MM.1S (cell line): ENCODE data around the gene CCER1.

Experiments used
- DNase-seq: peaks from one replicate; pipeline ENCODE4 v3.0.0-alpha.2; 2015
- H2AFZ ChIP-seq: fragments of 300-600 bp; sonication (generic); 2 replicates; pipeline ENCODE4 v1.6.0; 2016; ENCODE audit warnings: antibody characterized with exemption, low read length
- H3F3A ChIP-seq: fragments of 300-600 bp; sonication (generic); 2 replicates; pipeline ENCODE4 v1.6.1; 2016; ENCODE audit warnings: mild to moderate bottlenecking, antibody characterized with exemption, low read length, moderate library complexity, mixed read lengths; ENCODE audit not compliant: insufficient read depth
- H3K27ac ChIP-seq: fragments of 300-600 bp; sonication (generic); 2 replicates; pipeline ENCODE4 v1.5.1; 2016; ENCODE audit warnings: mild to moderate bottlenecking, low read length
- H3K27me3 ChIP-seq: fragments of 300-600 bp; sonication (generic); replicated peaks from 2 replicates; pipeline ENCODE4 v1.6.0; 2016; ENCODE audit warnings: low read length; ENCODE audit not compliant: insufficient read depth
- H3K36me3 ChIP-seq: fragments of 300-600 bp; sonication (generic); replicated peaks from 2 replicates; pipeline ENCODE4 v1.6.1; 2016; ENCODE audit warnings: mild to moderate bottlenecking, low read length, mixed read lengths; ENCODE audit not compliant: insufficient read depth
- H3K4me1 ChIP-seq: fragments of 300-600 bp; sonication (generic); 2 replicates; pipeline ENCODE4 v1.6.1; 2016; ENCODE audit warnings: low read length, mixed read lengths
- H3K4me2 ChIP-seq: fragments of 300-600 bp; sonication (generic); 2 replicates; pipeline ENCODE4 v1.6.0; 2016; ENCODE audit warnings: low read depth, low read length
- H3K4me3 ChIP-seq: fragments of 300-600 bp; sonication (generic); 2 replicates; pipeline ENCODE4 v1.5.1; 2016; ENCODE audit warnings: low read length, mixed read lengths
- H3K79me2 ChIP-seq: fragments of 300-600 bp; sonication (generic); 2 replicates; pipeline ENCODE4 v1.6.1; 2016; ENCODE audit warnings: mixed run types, low read length, mixed read lengths
- H3K9ac ChIP-seq: fragments of 300-600 bp; sonication (generic); 2 replicates; pipeline ENCODE4 v1.6.1; 2016; ENCODE audit warnings: low read length, mixed read lengths
- H3K9me2 ChIP-seq: fragments of 300-600 bp; sonication (generic); replicated peaks from 2 replicates; pipeline ENCODE4 v1.6.1; 2016; ENCODE audit warnings: mild to moderate bottlenecking, low read length, mixed read lengths; ENCODE audit not compliant: insufficient read depth
- H3K9me3 ChIP-seq: fragments of 300-600 bp; sonication (generic); replicated peaks from 2 replicates; pipeline ENCODE4 v1.6.1; 2016; ENCODE audit warnings: mild to moderate bottlenecking, low read length, mixed read lengths; ENCODE audit not compliant: insufficient read depth
- H4K20me1 ChIP-seq: fragments of 300-600 bp; sonication (generic); 2 replicates; pipeline ENCODE4 v1.6.1; 2016; ENCODE audit warnings: mild to moderate bottlenecking, low read length, moderate library complexity, mixed read lengths; ENCODE audit not compliant: insufficient read depth
- EZH2 ChIP-seq: fragments of 300-600 bp; sonication (generic); optimal IDR thresholded peaks from 2 replicates; pipeline ENCODE3; 2017; ENCODE audit warnings: low read depth, mild to moderate bottlenecking, antibody characterized with exemption, low read length, mixed read lengths
- EZH2phosphoT487 ChIP-seq: fragments of 300-600 bp; sonication (generic); IDR thresholded peaks from 2 replicates; pipeline ENCODE4 v1.6.1; 2018; ENCODE audit warnings: antibody characterized with exemption, low read length
- TF ChIP-seq, protein P1 (sequence below): fragments of 300-600 bp; sonication (generic); IDR thresholded peaks from 2 replicates; pipeline ENCODE4 v1.5.1; 2016; ENCODE audit warnings: antibody characterized with exemption, low read length, mixed read lengths

CCER1 gene

GRCh38 chr12:90999966-91000365 is 45.0 kb upstream of the CCER1 start:
- TF ChIP-seq EZH2 (no peak), EZH2phosphoT487 (no peak)
- TF ChIP-seq, protein P1, sequence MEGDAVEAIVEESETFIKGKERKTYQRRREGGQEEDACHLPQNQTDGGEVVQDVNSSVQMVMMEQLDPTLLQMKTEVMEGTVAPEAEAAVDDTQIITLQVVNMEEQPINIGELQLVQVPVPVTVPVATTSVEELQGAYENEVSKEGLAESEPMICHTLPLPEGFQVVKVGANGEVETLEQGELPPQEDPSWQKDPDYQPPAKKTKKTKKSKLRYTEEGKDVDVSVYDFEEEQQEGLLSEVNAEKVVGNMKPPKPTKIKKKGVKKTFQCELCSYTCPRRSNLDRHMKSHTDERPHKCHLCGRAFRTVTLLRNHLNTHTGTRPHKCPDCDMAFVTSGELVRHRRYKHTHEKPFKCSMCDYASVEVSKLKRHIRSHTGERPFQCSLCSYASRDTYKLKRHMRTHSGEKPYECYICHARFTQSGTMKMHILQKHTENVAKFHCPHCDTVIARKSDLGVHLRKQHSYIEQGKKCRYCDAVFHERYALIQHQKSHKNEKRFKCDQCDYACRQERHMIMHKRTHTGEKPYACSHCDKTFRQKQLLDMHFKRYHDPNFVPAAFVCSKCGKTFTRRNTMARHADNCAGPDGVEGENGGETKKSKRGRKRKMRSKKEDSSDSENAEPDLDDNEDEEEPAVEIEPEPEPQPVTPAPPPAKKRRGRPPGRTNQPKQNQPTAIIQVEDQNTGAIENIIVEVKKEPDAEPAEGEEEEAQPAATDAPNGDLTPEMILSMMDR: no peak
- H3K4me3 ChIP-seq: no peak overlapping the region
- H4K20me1 ChIP-seq: no peaks in the 10 kb centered on the region
- no peak overlapping the region for H3K4me2 ChIP-seq
- H3K9ac ChIP-seq: no peak overlapping the region
- H3K4me1 ChIP-seq: no peaks in the 10 kb centered on the region
- H3K27ac ChIP-seq: no peak overlapping the region
- peaks cover 28% of the 10 kb centered on the region for H3K27me3 ChIP-seq
- no peaks in the 10 kb centered on the region for H3K36me3 ChIP-seq
- H3K9me2 ChIP-seq: no peaks in the 10 kb centered on the region
- H3K79me2 ChIP-seq: no peaks in the 10 kb centered on the region
- no peak overlapping the region for H2AFZ ChIP-seq
- H3K9me3 ChIP-seq: no peaks in the 10 kb centered on the region
- H3F3A ChIP-seq: no peaks in the 10 kb centered on the region
- DNase-seq: no peak

GRCh38 chr12:90999527-90999926 is 44.6 kb upstream of the CCER1 start:
- no peaks in the 10 kb centered on the region for H3K9me2 ChIP-seq
- no peak for TF ChIP-seq EZH2phosphoT487
- TF ChIP-seq, protein P1: no peak
- no peak for TF ChIP-seq EZH2
- no peak overlapping the region for H3K4me3 ChIP-seq
- H3K79me2 ChIP-seq: no peaks in the 10 kb centered on the region
- H2AFZ ChIP-seq: no peak overlapping the region
- no peaks in the 10 kb centered on the region for H3K9me3 ChIP-seq
- no peak overlapping the region for H3K4me2 ChIP-seq
- no peak for DNase-seq
- H3F3A ChIP-seq: no peaks in the 10 kb centered on the region
- H3K4me1 ChIP-seq: no peaks in the 10 kb centered on the region
- peaks cover 24% of the 10 kb centered on the region for H3K27me3 ChIP-seq
- H4K20me1 ChIP-seq: no peaks in the 10 kb centered on the region
- H3K9ac ChIP-seq: no peak overlapping the region
- H3K36me3 ChIP-seq: no peaks in the 10 kb centered on the region
- H3K27ac ChIP-seq: no peak overlapping the region

GRCh38 chr12:90995010-90995409 is 40.0 kb upstream of the CCER1 start:
- DNase-seq: no peak
- Histone ChIP-seq H3K27ac (no peak overlapping the region), H3K4me2 (no peak overlapping the region), H3F3A (no peaks in the 10 kb centered on the region), H3K9me3 (no peaks in the 10 kb centered on the region), H4K20me1 (no peaks in the 10 kb centered on the region), H3K36me3 (no peaks in the 10 kb centered on the region), H3K27me3 (0 out of 2 replicates have a peak, but pooled peaks cover 3% of the 10 kb centered on the region), H3K4me1 (no peaks in the 10 kb centered on the region), H3K79me2 (no peaks in the 10 kb centered on the region), H2AFZ (no peak overlapping the region), H3K4me3 (no peak overlapping the region), H3K9me2 (no peaks in the 10 kb centered on the region), H3K9ac (no peak overlapping the region)
- TF ChIP-seq, protein P1: no peak
- no peak for TF ChIP-seq EZH2phosphoT487
- no peak for TF ChIP-seq EZH2
